Central memory CD4-positive, alpha-beta T cell (primary cell): ENCODE data around the gene PHTF2.
"Not testable (repeated sequence)": the region's sequence is repeated elsewhere in the genome, so short reads cannot be mapped to it uniquely, and the experiment has no call there.

ENCODE experiments used
- DNase-seq: peaks from one replicate; pipeline ENCODE4 v3.0.0; 2022
- total RNA-seq, 3 experiments: gene quantifications; one replicate each; lab custom pipeline; 2026; lab: John Stamatoyannopoulos, UW

PHTF2 gene
- 45.1 to 103 (median 57.2) reads per million in 3 experiments for total RNA-seq

- peak; percentile 97 for DNase-seq
Observed at GRCh38 chr7:77798394-77799077, at the start of gene PHTF2, which contains the start of gene TMEM60. PHTF2 (plus strand) TSS chr7:77798773. TMEM60 (minus strand) TSS chr7:77798434; CDS start chr7:77794373, 4,061 bp downstream.

GRCh38 chr7:77752016-77752415 lies 46.6 kb upstream of the PHTF2 start:
- no peak for DNase-seq

GRCh38 chr7:77753173-77753572 lies 45.4 kb upstream of the PHTF2 start:
- no peak for DNase-seq

GRCh38 chr7:77757589-77757988 lies 41.0 kb upstream of the PHTF2 start:
- DNase-seq = no peak

- DNase-seq = peak; percentile 63
Observed at GRCh38 chr7:77759294-77759889, 39.2 kb upstream of the PHTF2 start.

- no peak for DNase-seq
Observed at GRCh38 chr7:77760809-77761453, 37.6 kb upstream of the PHTF2 start.

GRCh38 chr7:77765481-77765880 lies 33.1 kb upstream of the PHTF2 start:
- DNase-seq = no peak

DNA sequence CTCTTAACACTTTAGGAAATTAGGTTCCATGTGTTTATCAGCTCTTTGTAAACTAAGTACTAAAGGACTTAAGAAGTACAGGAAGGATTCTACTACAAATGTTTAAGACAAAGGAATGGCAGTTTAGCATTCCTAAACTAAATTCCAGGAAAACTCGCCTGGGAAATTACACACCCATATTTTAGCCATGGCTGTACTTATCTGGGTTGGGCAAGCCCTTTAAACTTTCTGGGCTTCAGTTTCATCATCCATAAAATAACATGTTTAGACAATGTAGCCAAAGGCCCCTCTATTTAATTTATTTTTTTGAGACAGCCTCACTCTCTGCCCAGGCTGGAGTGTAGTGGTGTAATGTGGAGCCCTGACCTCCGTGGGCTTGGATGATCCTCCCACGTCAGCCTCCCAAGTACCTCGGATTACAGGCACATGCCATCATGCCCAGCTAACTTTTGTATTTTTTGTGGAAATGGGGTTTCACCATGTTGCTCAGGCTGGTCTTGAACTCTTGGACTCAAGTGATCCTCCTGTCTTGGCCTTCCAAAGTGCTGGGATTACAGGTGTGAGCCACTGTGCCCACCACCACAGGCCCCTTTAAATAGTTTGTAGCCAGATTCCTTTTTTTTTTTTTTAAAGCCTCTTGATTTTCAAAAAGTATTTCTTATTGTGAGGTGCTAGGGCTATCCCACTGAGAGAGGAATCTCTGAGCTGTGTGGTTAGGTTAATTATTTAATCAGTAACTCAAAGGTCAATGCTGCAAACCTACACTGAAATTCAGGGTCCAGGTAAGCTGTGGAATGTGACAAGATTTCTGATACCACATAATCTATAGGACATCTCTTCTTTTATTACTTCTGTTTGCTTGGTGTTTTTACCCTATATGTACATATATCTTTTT lies 32.4 kb upstream of the PHTF2 start:
- no peak for DNase-seq

DNA sequence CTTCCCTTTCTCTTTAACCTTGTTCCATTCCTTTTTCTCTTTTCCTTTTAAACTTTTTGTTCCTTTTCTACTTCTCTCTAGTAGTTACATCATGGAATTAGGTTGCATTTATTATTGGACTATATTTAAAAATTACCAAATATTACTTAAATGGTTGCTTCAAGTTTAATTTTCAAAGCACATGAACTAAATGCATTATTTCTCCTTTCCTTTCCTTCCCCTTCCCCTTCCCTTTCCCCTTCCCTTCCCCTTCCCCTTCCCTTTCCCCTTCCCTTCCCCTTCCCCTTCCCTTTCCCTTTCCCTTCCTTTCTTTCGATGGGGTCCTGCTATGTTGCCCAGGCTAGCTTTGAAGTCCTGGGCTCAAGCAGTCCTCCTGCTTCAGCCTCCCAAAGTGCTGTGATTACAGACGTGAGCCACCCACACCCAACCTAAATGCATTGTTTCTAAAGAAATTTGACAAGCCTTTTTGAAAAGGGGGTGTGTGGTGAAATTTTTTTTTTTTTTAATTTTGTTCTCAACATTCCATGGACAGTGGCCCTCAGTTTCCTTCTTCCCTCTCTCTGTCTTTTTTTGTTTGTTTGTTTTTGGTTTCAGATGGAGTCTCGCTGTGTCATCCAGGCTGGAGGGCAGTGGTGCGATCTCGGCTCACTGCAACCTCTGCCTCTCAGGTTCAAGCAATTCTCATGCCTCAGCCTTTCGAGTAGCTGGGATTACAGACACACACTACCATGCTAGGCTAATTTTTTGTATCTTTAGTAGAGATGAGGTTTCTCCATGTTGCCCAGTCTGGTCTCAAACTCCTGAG lies 31.6 kb upstream of the PHTF2 start:
- DNase-seq = no peak

DNA sequence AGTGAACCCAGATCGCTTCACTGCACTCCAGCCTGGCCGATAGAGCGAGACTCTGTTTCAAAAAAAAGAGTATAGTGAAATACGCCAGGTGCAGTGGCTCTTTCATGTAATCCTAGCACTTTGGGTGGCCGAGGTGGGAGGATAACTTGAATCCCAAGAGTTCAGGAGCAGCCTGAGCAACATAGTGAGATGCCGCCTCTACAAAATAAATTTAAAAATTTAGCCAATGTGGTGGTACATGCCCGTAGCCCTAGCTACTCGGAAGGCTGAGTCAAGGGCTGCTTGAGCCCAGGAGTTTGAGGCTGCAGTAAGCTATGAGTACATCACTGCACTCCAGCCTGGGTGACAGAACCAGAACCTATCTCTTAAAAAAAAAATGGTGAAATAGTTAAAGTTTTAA lies 28.3 kb upstream of the PHTF2 start:
- DNase-seq = no peak

- DNase-seq = no peak
Observed at GRCh38 chr7:77771901-77772300, 26.7 kb upstream of the PHTF2 start.

GRCh38 chr7:77778535-77778934 lies 20.0 kb upstream of the PHTF2 start:
- DNase-seq = no peak

- DNase-seq = no peak
Observed at GRCh38 chr7:77782383-77782782, 16.2 kb upstream of the PHTF2 start.

DNA sequence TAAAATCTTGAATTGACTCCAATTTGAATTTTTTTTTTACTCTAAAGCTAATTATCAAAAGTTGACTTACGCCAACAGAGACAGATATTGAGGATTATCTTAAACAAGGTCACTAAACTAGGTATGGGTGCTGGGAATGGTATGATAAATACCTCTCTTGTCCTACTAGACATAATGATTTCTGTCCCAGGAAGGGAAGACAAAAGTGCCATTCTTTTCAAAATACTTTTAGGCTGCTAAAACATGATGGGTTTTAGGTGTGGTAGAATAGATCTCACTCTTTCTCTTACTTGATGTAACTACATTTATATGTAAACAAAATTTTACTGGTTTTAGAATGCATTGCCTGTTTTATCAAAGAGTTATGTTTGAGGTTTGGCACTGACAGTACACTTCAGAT lies 15.5 kb upstream of the PHTF2 start:
- DNase-seq = no peak

DNA sequence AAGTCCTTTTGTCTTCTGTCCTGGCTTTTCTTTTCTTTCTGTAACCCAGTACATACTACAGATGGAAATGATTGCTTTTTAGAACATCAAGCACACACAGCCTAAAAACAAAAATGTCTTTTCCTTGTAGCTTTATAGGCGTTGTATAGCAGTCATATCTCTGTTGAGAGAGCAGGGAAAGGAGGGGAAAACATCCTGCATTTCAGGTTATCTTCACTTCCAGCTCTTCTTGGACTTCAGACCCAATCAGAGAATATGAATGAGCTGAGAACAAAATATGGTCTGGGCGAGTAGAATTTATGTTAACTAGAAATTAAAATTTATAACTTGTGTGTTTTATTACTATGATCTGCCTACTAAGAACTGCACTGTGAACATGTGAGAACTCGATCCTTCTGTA lies 15.0 kb upstream of the PHTF2 start:
- no peak for DNase-seq

DNA sequence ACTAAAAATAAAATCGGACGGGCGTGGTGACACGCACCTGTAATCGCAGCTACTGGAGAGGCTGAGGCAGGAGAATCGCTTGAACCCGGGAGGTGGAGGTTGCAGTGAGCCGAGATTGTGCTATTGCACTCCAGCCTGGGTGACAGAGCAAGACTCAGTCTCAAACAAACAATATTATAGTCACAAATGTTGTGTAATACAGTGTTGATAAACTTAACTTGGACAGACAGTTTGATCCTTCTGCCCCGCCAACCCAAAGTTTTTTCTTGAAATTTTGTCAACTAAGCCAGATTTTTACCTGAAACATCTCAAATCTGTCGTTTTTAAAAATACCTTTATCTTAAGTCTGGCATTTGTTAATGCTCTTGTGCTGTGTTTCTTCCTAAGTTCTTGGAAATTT lies 14.1 kb upstream of the PHTF2 start:
- not testable (repeated sequence) for DNase-seq

GRCh38 chr7:77786018-77786417 lies 12.6 kb upstream of the PHTF2 start:
- no peak for DNase-seq

GRCh38 chr7:77786741-77787140 lies 11.8 kb upstream of the PHTF2 start:
- DNase-seq = no peak

DNA sequence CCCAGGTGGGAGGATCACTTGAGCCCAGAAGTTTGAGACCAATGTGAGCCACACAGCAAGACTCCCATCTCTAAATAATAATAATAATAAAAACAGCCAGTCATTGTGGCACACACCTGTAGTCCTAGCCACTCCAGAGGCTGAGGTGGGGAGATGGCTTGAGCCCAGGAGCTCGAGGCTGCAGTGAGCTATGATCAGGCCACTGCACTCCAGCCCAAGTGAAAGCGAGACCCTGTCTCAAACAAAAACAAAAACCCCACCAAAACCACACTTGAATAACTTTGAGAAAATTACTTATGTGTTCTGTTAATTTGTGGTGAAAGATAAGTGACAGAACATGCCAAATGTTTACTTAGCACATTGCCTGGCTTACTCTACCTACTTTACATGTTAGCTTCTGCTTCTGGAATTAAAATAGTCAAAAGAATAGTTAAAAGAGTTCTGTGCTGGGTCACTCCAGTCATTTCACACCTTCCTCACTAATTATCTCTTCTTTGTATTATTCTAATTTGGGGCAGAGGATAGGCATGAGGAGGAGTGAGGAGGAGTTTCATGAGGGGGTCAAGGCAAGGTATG lies 10.2 kb upstream of the PHTF2 start:
- no peak for DNase-seq

DNA sequence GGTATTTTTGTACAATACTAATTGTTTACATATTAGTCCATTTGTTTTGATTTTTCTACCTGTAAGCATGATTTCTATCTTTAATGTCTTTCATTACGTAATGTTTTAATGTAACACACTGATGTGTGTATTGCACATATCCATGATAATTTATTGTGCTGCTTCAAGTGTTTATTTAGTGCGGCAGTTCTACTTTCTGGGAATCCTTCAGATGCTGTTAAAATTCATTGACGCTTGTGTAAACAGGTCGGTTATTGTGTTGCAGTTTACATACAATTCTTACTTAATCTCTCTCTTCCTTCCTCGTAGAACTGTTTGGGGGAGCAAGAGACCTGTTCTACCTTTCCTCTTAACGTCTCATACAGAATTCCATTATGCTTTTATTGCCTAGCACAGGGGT lies 7.2 kb upstream of the PHTF2 start:
- no peak for DNase-seq

DNA sequence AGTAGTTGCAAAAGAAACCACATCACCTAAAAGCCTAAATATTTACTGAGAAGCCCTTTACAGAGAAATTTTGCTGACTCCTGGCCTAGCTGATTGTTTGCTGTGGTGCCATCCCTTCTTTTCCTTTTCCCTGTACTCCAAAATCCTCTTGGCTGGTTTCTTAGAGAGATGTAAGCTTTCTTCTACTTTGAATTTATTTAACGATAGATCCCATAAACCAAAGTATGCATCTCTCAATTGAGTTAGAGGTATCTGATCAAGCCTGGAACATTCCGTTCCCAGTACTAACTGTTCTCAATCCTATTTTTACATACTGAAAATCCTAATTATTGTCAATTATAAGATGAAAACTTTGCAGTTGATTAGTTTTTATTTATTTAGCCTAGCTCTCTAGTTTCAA lies 6.6 kb upstream of the PHTF2 start:
- DNase-seq = no peak

DNA sequence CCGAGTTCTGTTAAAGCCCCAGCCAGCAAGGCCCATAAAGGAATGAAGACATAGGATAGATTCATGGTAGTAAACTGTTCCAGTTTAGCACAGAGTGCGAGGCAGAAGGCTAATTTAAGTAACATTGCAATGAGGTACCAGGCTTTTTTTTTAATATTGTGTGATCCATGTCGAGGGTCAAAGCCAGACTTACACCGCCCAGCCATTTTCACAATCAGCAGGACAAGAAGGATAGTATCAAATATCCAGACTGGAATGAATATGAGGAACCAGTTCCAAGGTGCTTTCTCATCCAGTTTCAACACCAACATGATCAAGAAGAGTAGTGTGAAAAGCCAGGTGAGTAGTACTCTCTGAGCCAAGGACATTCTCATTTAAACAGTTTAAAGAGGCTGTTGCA lies 4.6 kb upstream of the PHTF2 start:
- DNase-seq = no peak
